Right atrium auricular region (tissue), 2 donors: ENCODE measurements around the gene OR10G4. TPM values are rescaled to one million over a fixed set of nuclear protein-coding genes. Genes with fewer than 3 reads are reported as not detected.

Experiments
- DNase-seq: peaks from one replicate; pipeline ENCODE4 v3.0.0-alpha.2; 2019; ENCODE audit warnings: low spot score
- H3K27ac ChIP-seq, 2 donors: fragments of 200-600 bp; sonication (generic); 1 replicate in 1 of 2; 2 replicates in 1 of 2; pipeline ENCODE4 v1.5.1; 2016 to 2019
- H3K27me3 ChIP-seq, 2 donors: fragments of 200-600 bp; sonication (generic); one replicate each; pipeline versions ENCODE4 v1.5.1 to v1.6.0; 2017 to 2019
- H3K36me3 ChIP-seq: fragments of 200-600 bp; sonication (generic); one replicate; pipeline ENCODE4 v1.5.1; 2016
- H3K4me1 ChIP-seq, 2 donors: fragments of 200-600 bp; sonication (generic); one replicate each; pipeline versions ENCODE4 v1.5.1 to v1.6.0; 2017 to 2019
- H3K4me3 ChIP-seq, 2 donors: fragments of 200-600 bp; sonication (generic); 1 replicate in 1 of 2; 2 replicates in 1 of 2; pipeline ENCODE4 v1.5.1; 2017 to 2019; ENCODE audit warnings: mild to moderate bottlenecking in 1 of 2, moderate library complexity in 1 of 2
- H3K9me3 ChIP-seq, 2 donors: fragments of 200-600 bp; sonication (generic); one replicate each; pipeline ENCODE4 v1.5.1; 2019
- total RNA-seq, 2 donors: library from RNA; depleted of rRNA; stranded (reverse); fragments of >200 nt; gene quantifications; one replicate each; pipeline ENCODE4 v1.1.0, GENCODE V29; 2016
- TF ChIP-seq, protein P1 (sequence below), 2 donors: fragments of 200-600 bp; sonication (generic); IDR thresholded peaks; one replicate each; pipeline ENCODE4 v1.5.1; 2019; ENCODE audit warnings: antibody characterized with exemption in 2 of 2

The OR10G4 gene
- total RNA-seq, 2 donors from 2014 or later: not detected

DNA sequence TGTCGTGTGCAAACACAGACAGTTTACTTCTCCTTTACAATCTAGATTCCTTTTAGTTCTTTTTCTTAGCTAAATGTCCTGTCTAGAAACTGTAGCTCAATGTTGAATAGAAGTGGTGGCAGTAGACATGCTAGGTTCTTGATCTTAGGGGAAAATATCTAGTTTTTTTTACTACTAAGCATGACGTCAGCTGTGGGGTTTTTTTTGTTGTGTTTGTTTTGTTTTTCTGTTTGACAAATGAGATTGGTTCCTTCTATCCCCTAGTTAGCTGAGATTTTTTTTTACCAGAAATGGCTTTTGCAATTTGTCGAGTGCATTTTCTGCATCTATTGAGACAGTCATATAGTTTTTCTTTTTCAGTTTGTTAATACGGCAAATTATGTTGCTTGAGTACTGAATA lies 30.6 kb downstream of the OR10G4 start:
- no peaks in the 10 kb centered on the region for H3K27me3 ChIP-seq
- TF ChIP-seq, protein P1, sequence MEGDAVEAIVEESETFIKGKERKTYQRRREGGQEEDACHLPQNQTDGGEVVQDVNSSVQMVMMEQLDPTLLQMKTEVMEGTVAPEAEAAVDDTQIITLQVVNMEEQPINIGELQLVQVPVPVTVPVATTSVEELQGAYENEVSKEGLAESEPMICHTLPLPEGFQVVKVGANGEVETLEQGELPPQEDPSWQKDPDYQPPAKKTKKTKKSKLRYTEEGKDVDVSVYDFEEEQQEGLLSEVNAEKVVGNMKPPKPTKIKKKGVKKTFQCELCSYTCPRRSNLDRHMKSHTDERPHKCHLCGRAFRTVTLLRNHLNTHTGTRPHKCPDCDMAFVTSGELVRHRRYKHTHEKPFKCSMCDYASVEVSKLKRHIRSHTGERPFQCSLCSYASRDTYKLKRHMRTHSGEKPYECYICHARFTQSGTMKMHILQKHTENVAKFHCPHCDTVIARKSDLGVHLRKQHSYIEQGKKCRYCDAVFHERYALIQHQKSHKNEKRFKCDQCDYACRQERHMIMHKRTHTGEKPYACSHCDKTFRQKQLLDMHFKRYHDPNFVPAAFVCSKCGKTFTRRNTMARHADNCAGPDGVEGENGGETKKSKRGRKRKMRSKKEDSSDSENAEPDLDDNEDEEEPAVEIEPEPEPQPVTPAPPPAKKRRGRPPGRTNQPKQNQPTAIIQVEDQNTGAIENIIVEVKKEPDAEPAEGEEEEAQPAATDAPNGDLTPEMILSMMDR (IDR thresholded peaks at IDR 0.05): no peak
- H3K27ac ChIP-seq: no peak overlapping the region
- no peaks in the 10 kb centered on the region for H3K9me3 ChIP-seq
- no peaks in the 10 kb centered on the region for H3K36me3 ChIP-seq
- DNase-seq: no peak
- H3K4me1 ChIP-seq: no peaks in the 10 kb centered on the region
- H3K4me3 ChIP-seq: no peak overlapping the region

DNA sequence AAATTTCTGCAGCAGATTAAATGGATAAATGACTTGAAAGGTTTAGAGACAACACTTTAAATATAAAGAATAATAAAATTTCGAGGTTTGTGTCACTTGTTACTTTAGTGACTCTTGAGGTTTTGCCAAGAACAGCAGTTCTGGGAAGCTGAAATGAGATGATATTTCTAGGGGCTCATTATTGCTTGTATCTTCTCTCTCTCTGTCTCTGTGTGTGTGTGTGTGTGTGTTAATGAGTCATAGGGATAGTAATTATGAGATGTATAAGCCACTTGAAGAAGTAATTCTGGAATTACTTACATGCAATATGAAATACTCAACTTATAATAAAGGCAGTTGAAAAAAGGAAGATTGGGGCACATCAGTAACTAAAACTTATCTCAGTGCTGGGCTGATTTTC lies 38.0 kb downstream of the OR10G4 start:
- no peaks in the 10 kb centered on the region for H3K4me1 ChIP-seq
- no peak overlapping the region for H3K4me3 ChIP-seq
- H3K9me3 ChIP-seq: no peaks in the 10 kb centered on the region
- no peaks in the 10 kb centered on the region for H3K27me3 ChIP-seq
- no peak for DNase-seq
- TF ChIP-seq, protein P1 (IDR thresholded peaks at IDR 0.05): no peak
- H3K36me3 ChIP-seq: no peaks in the 10 kb centered on the region
- no peak overlapping the region for H3K27ac ChIP-seq

DNA sequence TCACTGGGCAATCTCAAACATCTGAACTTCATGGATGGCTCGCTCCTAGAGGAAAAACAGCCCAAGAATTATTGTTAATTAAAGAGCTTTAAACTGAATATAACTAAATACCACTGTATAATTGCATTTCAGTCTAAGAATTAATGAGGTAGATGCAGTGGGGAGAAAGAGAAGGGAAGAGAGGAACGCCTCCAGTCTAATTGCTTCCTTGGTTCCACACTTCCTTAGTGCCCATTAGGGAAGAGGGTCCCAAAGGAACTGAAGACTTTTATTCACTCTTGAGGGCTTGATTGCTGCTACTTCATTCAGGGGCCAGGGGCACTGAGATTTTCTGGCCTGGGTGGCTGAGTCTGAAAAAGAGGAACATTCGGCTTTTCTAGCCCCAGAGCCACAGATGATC lies 40.2 kb downstream of the OR10G4 start:
- TF ChIP-seq, protein P1 (IDR thresholded peaks at IDR 0.05): no peak

More for the DNA sequence above, 40.2 kb downstream of the OR10G4 start:
- no peak overlapping the region for H3K4me3 ChIP-seq
- no peaks in the 10 kb centered on the region for H3K27me3 ChIP-seq
- no peak for DNase-seq
- no peak overlapping the region for H3K27ac ChIP-seq
- no peaks in the 10 kb centered on the region for H3K4me1 ChIP-seq
- H3K36me3 ChIP-seq: no peaks in the 10 kb centered on the region
- no peaks in the 10 kb centered on the region for H3K9me3 ChIP-seq

Other genes starting within 250 kb of the OR10G4 start
- gene OR6M1, start 206.6 kb upstream of the OR10G4 start, total RNA-seq: not detected
- not detected for gene TMEM225, start 127.3 kb upstream of the OR10G4 start, total RNA-seq
- gene OR8D4, start 110.8 kb upstream of the OR10G4 start, total RNA-seq: not detected
- gene OR4D5, start 73.4 kb upstream of the OR10G4 start, total RNA-seq: not detected
- not detected for gene OR6T1, start 69.2 kb upstream of the OR10G4 start, total RNA-seq
- not detected for gene OR10S1, start 35.2 kb upstream of the OR10G4 start, total RNA-seq
- not detected for gene OR10G6, start 17.8 kb upstream of the OR10G4 start, total RNA-seq
- under 1 TPM in 1 of 2 donors, not detected in 1; 0.74 TPM for gene OR10G9, start 10.0 kb downstream of the OR10G4 start, total RNA-seq
- gene OR10G8, start 13.8 kb downstream of the OR10G4 start, total RNA-seq: not detected
- not detected for gene OR10G7, start 28.3 kb downstream of the OR10G4 start, total RNA-seq
- gene VWA5A, start 102.5 kb downstream of the OR10G4 start, total RNA-seq: 1 to 10 TPM; 2.6 to 6.9 TPM
- not detected for gene OR10D3, start 170.3 kb downstream of the OR10G4 start, total RNA-seq
- gene OR8G1, start 228.1 kb downstream of the OR10G4 start, total RNA-seq: not detected
- not detected for gene OR8G5, start 243.4 kb downstream of the OR10G4 start, total RNA-seq